Activated CD4-positive, alpha-beta T cell treated with anti-CD3 and anti-CD28 coated beads, Interleukin-2, amount 50 U/mL, for 1 hour (primary cell): Measurements from ENCODE around the gene GAL3ST2.
"Not testable (repeated sequence)": the region's sequence is repeated elsewhere in the genome, so short reads cannot be mapped to it uniquely, and the experiment has no call there.

Experiments used
- DNase-seq: peaks from one replicate; pipeline ENCODE4 v3.0.0-alpha.2; 2020

Gene GAL3ST2

GRCh38 chr2:241796209-241796608 lies 19.6 kb downstream of the GAL3ST2 start:
- DNase-seq, result no peak

- DNase-seq, result no peak
These were observed 20.1 kb downstream of the GAL3ST2 start for GRCh38 chr2:241796610-241797138.

DNA sequence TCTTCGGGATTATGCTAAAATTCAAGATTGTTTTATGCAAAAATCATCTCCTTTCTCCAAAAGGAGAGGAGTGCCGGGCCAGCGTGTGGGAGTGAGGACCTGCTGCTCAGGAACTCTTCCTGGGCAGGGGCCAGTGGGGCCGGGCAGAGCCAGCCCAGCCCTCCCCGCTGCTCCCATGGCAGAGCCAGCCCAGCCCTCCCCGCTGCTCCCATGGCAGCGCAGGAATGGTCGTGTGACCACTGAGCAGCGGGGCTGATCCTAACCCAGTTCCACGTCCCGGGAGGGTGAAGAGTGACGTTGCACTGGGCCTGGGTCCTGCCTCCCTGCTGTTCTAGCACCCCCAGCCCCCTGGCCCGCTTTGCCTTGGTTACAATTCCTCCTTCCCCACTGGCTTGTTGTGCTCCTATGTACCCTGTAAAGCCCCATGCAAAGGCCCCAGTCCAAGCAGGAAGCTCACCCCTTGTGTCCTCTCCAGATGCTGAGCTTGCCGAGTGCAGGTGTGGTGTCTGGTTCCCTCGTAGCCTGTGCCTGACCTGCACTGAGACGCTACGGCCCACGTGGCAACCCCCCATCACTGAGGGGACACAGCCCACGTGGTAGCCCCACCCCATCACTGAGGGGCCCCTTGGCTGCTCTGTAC lies 20.9 kb downstream of the GAL3ST2 start:
- no peak for DNase-seq

DNA sequence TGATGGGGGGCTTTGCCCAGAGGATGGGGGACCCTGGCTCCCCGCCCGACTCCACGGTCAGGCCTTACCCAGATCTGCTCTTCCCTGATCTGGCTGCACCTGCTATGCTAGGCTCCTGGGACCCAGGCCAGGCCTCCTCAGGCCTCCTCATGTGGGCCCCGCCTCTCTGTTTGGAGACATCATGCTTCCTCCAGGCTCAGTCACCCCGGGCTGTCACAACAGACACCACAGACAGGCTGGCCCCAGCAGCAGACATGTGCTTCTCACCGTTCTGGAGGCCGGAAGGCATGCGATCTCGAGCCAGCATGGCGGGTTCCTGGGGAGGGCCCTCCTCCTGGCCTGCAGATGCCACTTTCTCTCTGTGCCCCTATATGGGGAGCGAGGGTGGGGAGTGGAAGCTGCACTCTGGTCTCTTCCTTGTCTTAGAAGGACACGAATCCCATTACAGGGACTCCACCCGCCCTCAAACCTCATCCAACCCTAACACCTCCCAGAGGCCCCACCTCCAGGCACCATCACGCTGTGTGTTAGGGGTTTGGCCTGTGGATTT lies 21.5 kb downstream of the GAL3ST2 start:
- DNase-seq, result no peak

DNA sequence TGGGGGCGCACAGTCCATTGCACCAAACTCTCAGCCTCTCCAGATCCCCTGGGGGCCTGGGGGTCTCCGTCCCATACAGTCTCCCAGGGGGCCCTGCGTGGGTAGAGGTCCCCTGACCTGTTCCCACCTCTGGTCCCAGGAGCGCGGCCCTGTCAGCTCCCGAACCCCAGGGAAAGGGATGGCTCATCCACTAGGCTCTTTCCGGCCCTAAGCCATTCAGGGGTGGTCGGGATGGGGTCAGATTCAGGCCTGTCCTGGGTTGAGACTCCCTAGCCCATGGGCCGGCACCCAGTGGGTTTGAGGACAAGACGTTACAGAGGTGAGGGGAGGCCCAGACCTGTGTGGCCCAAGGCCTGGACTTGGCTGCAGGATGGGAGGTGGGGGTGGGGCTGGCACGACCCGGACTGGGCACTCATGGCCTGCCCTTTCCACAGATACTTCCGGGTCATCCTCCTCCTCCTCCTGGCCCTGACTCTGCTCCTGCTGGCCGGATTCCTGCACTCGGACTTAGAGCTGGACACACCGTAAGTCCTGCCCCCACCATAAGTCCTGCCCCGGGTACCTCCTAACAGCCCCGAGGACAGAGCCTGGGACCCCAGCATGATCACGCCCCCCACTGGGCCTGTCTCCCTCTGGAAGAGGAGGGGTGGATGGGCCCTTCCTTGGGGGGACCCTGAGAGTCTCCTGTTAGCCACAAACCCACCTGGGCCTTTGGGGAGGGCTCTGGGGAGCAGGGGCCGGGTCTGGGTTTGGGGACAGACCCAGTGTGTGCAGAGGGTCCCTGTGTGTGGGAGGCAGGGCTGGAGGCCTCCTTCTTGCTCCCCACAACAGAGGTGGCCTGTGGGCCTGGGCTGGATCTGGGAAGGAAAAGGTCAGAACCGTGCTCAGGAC lies 22.3 kb downstream of the GAL3ST2 start:
- DNase-seq, result no peak

- no peak for DNase-seq
These were observed 23.0 kb downstream of the GAL3ST2 start for GRCh38 chr2:241799522-241800197.

- DNase-seq, result not testable (repeated sequence)
These were observed 23.7 kb downstream of the GAL3ST2 start for GRCh38 chr2:241800198-241800903.

DNA sequence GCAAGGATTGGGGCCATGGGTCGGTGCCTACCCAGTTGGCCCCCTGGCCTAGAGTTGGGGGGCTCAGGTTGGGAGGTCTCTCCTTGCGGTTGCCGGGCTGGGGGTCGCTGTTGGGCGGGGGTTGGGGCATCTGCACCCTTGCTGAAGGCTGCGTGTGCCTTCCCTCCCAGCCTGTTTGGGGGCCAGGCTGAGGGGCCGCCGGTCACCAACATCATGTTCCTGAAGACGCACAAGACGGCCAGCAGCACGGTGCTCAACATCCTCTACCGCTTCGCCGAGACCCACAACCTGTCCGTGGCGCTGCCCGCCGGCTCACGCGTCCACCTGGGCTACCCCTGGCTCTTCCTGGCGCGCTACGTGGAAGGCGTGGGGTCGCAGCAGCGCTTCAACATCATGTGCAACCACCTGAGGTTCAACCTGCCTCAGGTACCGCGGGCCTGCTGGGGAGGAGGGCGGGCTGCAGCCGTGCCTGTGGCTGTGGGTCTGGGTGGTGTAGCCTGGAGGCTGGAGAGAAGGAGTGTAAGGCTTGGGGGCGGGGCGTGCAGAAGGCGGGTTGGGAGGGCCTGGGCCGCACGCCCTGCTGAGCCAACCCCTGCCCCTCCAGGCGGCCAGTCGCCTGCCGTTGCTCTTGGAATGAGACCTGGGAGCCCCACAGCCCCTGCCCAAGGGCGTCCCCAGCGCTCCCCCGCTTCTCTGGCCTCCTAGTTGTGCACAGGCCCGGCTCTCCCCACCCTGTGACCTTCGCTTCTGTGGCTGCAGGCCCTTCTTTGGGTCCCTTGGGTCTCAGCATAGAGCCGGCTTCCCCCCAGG lies 25.2 kb downstream of the GAL3ST2 start:
- no peak for DNase-seq

- no peak for DNase-seq
These were observed 26.0 kb downstream of the GAL3ST2 start for GRCh38 chr2:241802421-241803318.

GRCh38 chr2:241803387-241804325 lies 27.0 kb downstream of the GAL3ST2 start:
- DNase-seq, result peak; percentile 36

DNA sequence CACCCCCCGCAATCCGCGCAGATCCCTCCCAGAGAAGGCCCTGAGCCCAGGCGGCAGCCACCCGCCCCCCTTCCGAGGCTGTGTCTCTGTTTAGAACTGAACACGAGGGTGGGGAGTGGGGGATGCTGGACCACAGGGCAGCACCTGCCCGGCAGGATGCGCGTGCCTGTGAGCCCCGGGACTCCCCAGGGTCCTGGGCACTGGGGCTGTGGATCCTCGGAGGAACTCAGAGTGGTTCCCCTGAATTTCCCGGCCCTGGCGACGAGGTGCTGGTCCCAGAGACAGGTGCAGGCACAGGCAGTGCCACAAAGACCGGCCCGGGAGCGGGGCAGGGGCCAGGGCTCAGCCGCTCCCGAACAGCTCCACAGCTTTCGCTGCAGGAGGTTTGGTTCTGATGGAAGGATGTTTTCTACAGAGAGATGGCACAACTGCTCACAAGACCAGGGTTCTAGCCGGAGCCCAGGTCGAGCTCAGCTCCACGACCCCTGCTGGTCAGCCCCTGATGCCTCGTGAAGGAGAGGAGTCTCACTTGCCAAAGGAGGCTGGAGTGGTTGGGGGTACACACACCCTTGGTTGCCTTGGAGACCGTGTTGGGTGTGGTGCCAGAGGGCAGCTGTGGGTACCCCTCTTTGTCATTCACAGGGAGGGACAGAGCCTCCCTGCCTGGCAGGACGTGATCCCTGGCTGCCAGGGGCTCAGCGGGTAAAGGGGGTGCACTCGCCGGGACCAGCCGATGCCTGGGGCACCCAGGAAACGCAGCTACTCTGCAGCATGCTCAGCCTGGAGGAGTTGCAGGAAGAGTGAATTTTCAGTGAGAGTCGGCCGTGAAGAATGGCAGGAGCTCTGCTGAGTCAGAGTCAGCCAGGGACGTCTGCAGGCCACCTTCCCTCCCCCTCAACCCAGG lies 28.0 kb downstream of the GAL3ST2 start:
- DNase-seq, result no peak

DNA sequence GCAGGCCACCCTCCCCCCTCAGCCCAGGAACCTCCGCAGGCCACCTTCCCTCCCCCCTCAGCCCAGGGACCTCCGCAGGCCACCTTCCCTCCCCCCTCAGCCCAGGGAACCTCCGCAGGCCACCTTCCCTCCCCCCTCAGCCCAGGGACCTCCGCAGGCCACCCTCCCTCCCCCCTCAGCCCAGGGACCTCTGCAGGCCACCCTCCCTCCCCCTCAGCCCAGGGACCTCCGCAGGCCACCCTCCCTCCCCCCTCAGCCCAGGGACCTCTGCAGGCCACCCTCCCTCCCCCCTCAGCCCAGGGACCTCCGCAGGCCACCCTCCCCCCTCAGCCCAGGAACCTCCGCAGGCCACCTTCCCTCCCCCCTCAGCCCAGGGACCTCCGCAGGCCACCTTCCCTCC lies 29.6 kb downstream of the GAL3ST2 start:
- not testable (repeated sequence) for DNase-seq

GRCh38 chr2:241808051-241808720 lies 31.6 kb downstream of the GAL3ST2 start:
- no peak for DNase-seq

DNA sequence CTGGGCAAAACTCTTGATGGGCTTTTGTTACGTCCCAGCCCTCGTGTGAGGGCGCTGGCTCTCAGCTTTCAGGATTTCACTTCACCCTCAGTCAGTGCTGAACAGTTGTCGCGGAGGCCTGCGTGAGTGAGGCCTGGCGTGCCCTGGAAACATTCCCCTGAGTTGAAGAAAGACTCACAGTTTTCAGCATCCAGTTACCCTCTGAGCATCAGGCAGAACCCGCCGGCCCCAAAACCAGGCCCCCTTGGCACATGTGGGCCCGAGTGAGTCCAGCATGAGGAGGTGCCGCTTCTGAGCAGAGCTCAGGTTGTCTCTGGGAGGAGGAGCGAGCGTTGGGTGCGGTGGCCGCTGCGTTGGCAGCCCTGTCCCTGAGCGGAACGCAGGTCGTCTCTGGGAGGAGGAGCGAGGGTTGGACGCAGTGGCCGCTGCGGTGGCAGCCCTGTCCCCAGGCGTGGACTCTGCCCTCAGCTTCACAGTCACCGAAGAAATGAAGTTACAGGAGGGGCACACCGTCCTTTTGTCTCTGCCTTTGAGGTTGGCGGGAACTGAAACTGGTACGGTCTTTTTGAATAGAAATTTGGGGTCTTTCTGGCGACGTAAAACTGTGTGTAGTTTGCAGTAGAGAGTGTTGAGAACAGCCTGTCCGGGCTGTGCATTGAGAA lies 32.2 kb downstream of the GAL3ST2 start, which contains the start of gene NEU4:
NEU4 (plus strand) TSS at position 473 of the 662 bp plus-strand sequence. CDS start 5,292 bp downstream, outside the sequence.
- no peak for DNase-seq

GRCh38 chr2:241809383-241810306 lies 33.0 kb downstream of the GAL3ST2 start:
- no peak for DNase-seq
